Fibroblast of peridontal ligament (primary cell): ENCODE measurements around the gene JOSD2.
A peak's percentile ranks its signal among the peaks of the same experiment; 100 is the strongest.

Source experiments
- DNase-seq: peaks from one replicate; pipeline ENCODE4 v3.0.0-alpha.2; 2010; ENCODE audit errors: extremely low read depth

Gene JOSD2

GRCh38 chr19:50514346-50515167 lies 3.6 kb upstream of the JOSD2 start:
- no peak for DNase-seq

- no peak for DNase-seq
These were observed 2.9 kb upstream of the JOSD2 start, which contains the start of gene ASPDH for GRCh38 chr19:50513746-50514345. TSS of gene ASPDH (minus strand) at chr19:50513913. CDS start at chr19:50513823, 90 bp downstream.

- no peak for DNase-seq
These were observed 2.2 kb upstream of the JOSD2 start for GRCh38 chr19:50512999-50513745.

GRCh38 chr19:50512112-50512998 lies 1.4 kb upstream of the JOSD2 start:
- no peak for DNase-seq

GRCh38 chr19:50510700-50511068 lies 307 bp downstream of the JOSD2 start:
- DNase-seq: peak; percentile 14

GRCh38 chr19:50510121-50510670 lies 795 bp downstream of the JOSD2 start:
- no peak for DNase-seq

- no peak for DNase-seq
These were observed 1.6 kb downstream of the JOSD2 start for GRCh38 chr19:50509366-50509765.

- no peak for DNase-seq
These were observed 2.2 kb downstream of the JOSD2 start for GRCh38 chr19:50508843-50509190.

- DNase-seq: no peak
These were observed 3.6 kb downstream of the JOSD2 start for GRCh38 chr19:50507376-50507775.

GRCh38 chr19:50506700-50507099 lies 4.3 kb downstream of the JOSD2 start:
- DNase-seq: no peak

GRCh38 chr19:50505856-50506611 lies 5.0 kb downstream of the JOSD2 start:
- DNase-seq: no peak

- DNase-seq: no peak
These were observed 9.2 kb downstream of the JOSD2 start for GRCh38 chr19:50501568-50502475.

- no peak for DNase-seq
These were observed 9.8 kb downstream of the JOSD2 start for GRCh38 chr19:50501186-50501567.

GRCh38 chr19:50500753-50501151 lies 10.2 kb downstream of the JOSD2 start:
- no peak for DNase-seq

- no peak for DNase-seq
These were observed 10.8 kb downstream of the JOSD2 start for GRCh38 chr19:50500060-50500752.

GRCh38 chr19:50498219-50499056 lies 12.6 kb downstream of the JOSD2 start:
- DNase-seq: no peak

- DNase-seq: no peak
These were observed 14.0 kb downstream of the JOSD2 start for GRCh38 chr19:50497022-50497405.
